ENCODE results near the gene SH3PXD2A.

SH3PXD2A gene

GRCh38 chr10:103855424-103855823 lies at the start of gene SH3PXD2A:
SH3PXD2A (minus strand) TSS chr10:103855576; CDS start chr10:103855266, 310 bp downstream.
- no peak for FAIRE-seq

GRCh38 chr10:103901299-103901698 lies 45.9 kb upstream of the SH3PXD2A start:
- FAIRE-seq, result no peak

DNA sequence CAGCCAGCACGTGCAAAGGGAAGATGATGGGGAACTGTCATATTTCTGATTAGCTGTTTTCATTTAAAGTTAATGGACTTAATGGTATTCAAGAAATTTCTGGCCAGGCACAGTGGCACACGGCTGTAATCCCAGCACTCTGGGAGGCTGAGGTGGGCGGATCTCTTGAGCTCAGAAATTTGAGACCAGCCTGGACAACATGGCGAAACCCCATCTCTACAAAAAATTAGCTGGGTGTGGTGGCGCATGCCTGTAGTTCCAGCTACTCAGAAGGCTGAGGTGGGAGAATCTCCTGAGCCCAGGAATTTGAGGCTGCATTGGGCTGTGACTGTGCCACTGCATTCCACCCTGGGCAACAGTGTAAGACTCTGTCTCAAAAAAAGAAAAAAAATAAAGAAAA lies 43.9 kb upstream of the SH3PXD2A start:
- FAIRE-seq, result no peak

DNA sequence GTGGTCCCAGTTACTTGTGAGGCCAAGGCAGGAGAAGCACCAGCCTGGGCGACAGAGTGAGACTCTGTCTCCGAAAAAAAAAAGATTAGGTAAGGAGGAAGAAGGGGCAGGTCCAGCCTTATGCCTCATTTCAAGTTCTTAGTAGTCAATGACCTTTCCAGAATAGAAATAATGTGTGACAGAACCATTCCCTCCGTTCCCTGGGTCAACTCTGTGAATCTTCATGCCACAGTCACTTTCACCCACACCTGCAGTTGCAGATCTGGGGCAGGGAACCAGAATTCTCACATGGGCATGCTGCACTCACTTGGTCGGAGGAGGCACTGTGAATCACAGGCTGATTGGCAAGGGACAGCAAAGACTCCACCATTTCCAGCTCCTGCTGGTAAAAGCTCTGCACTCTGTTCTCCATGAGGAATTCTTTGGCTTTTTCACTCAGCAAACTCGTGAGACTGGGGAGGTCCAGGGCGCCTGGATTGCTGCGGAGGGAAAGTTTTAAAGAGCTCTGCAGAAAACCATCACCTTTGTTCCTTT lies 41.9 kb upstream of the SH3PXD2A start:
- no peak for FAIRE-seq

- FAIRE-seq, result no peak
Measured at GRCh38 chr10:103896225-103896624, 40.8 kb upstream of the SH3PXD2A start.

DNA sequence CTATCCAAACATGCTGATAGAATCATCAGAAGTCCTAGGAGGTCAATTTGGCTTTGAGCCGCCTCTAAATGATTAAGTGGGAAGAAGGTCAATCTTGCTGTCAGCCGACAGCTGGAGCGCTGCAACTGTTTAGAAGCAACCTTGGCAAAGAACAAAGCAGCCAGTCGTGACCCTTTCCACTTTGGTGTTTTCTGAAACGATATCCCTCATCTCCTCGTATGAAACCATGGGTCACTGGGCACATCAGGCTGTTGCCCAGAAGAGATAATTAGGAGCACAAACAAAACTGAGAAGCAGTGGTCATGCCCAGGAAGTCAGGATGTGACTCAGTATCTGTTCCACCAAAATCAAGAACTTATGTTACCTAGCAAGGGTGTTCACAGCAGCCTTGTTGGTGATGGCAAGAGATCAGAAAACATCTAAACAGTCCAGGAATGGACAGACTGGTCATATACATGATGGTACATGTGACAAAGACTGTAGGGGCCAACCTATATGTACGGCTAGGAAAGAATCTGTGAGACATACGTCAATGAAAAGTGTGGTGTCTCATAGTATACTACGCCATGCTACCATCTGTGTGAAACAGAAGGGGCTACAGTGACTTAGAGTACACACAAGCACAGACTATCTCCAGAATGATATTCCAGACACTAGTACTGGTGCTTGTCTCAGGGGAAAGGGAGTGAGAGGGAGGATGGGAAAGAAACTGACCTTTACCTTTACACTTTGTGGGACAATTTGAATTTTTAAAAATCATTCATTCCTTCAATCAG lies 40.2 kb upstream of the SH3PXD2A start:
- FAIRE-seq, result no peak

- FAIRE-seq, result no peak
Measured at GRCh38 chr10:103894441-103894864, 39.1 kb upstream of the SH3PXD2A start.

GRCh38 chr10:103893817-103894216 lies 38.4 kb upstream of the SH3PXD2A start:
- FAIRE-seq, result no peak

DNA sequence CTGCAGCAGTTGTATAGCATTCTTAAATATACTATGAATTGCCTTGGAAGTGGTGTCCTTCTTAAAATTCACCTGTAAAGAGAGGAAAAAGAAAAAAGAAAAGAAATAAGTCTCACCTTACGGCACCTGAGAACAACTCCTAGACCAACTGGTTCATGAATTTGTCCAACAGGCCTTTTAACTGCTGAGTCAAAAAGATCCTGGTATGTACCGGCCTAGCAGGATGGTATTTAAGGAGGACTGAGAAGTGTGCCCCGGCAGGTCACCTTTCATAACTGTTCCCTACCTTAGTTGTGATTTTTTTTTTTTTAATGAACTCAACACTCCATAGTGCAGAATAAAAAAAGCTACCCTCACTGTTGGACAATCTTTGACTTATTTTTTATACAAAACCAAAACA lies 36.8 kb upstream of the SH3PXD2A start:
- no peak for FAIRE-seq

GRCh38 chr10:103890688-103891087 lies 35.3 kb upstream of the SH3PXD2A start:
- no peak for FAIRE-seq

- no peak for FAIRE-seq
Measured at GRCh38 chr10:103890194-103890658, 34.9 kb upstream of the SH3PXD2A start.

- no peak for FAIRE-seq
Measured at GRCh38 chr10:103889121-103889720, 33.8 kb upstream of the SH3PXD2A start.

DNA sequence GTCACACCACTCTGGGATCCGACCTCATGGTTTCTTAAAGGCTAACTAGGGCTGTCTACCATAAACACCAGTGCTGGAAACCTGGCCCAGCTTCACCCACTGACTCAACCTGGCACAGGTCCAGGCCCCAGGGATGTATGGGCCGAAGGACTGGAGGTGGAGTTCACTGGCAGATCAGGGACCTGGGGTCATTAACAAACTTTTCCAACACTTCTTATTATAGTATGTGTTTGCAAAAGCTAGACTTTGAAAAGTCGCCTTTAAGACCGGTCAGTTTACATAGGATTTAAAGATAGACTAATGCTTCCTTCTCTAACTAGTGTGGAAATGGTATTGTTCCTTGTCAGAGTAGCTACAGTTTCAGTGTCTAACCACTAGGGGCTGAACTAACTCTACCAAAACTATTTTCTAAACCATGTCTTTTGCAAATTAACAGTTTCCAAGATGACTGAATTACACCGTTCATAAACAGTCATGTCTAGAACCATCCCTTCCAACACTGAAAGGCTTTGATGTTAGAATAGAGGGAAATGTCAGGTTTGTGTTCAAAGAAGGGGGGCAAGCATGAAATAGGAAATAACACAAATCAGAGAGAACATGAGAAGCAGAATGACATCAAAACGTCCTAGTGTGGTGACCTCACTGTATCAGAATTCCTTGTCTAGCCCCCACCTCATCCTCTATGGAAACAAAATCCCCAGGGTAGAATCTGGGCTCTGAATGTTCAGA lies 32.9 kb upstream of the SH3PXD2A start:
- FAIRE-seq, result peak; percentile 82

- no peak for FAIRE-seq
Measured at GRCh38 chr10:103885617-103886016, 30.2 kb upstream of the SH3PXD2A start.

DNA sequence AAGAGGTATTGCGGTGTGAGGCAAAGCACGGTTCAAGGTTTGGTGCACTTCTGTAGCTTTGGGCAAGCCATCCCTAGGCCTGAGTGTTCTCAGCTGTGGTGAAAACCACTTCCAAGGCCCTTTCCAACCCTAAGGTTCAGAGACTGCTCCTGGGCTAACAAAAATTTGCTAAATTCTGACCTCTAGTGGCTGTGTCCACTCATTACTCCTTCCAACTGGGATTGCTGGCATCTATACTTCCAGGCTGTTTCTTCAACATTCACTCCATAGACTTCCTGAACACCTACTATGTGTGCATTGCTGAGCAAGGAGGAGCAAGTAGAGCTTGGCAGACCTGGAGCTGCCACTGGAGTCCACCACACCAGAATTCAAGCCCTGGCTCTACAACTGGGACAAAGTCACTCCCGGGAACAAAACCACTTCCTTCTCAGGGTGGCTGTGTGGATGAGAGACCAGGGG lies 29.3 kb upstream of the SH3PXD2A start:
- FAIRE-seq, result peak; percentile 51

DNA sequence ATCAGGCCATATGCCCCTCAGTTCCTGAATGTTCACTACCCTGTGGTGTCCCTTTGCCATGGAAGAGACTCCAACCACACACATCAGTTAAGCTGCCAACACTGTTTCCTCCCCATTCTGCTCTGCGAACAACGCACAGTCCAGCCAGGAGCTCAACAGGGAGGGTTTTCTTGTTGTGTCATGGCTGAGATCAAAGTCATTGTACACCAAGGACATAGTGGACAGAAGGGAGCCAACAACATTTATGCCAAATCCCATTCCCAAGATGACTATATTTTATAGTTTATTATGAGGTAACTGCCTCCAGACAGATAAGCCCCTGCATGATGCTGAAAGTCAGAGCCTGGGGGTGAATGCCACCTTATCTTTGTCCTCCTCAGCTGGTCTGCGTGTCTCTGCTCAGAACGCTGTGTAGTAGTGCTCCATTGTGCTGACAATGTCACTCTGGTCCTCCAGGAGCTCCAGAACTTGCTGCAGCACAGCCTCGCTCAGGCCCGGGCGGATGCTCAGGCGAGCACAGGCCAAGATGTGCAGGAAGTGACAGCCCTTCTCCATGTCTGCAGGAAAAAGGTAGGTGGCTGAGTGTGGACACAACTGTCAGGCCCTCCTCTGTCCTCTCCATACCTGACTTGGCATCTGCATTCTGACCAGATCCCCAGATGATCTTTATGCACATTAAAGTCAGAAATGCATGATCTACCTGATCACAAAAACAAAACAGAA lies 27.1 kb upstream of the SH3PXD2A start:
- FAIRE-seq, result no peak

- FAIRE-seq, result no peak
Measured at GRCh38 chr10:103881416-103882284, 26.3 kb upstream of the SH3PXD2A start.

- no peak for FAIRE-seq
Measured at GRCh38 chr10:103879831-103880230, 24.5 kb upstream of the SH3PXD2A start.

DNA sequence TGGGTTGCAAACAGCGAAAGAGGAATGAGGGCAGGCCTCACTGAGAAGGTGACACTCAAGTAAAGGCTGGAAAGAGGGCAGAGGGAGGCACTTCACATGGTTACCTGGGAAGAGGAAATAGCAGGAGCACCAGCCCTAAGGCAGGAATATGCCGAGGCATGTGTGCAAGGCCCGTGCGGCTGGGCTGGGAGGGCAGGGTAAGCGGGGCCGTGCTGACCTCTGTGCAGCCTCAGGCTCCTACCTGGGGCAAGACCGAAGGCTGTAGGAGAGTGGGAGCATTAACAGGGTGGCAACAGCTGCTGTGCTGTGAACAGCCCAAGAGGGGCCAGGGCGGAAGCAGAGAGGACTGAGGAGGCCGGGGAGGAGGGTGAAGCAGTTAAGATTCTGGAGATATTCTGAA lies 24.0 kb upstream of the SH3PXD2A start:
- FAIRE-seq, result no peak

- FAIRE-seq, result no peak
Measured at GRCh38 chr10:103877861-103878260, 22.5 kb upstream of the SH3PXD2A start.

- no peak for FAIRE-seq
Measured at GRCh38 chr10:103876155-103876554, 20.8 kb upstream of the SH3PXD2A start.

- no peak for FAIRE-seq
Measured at GRCh38 chr10:103874730-103875129, 19.4 kb upstream of the SH3PXD2A start.
